Measurements from ENCODE around the gene ACTRT2.

DNA sequence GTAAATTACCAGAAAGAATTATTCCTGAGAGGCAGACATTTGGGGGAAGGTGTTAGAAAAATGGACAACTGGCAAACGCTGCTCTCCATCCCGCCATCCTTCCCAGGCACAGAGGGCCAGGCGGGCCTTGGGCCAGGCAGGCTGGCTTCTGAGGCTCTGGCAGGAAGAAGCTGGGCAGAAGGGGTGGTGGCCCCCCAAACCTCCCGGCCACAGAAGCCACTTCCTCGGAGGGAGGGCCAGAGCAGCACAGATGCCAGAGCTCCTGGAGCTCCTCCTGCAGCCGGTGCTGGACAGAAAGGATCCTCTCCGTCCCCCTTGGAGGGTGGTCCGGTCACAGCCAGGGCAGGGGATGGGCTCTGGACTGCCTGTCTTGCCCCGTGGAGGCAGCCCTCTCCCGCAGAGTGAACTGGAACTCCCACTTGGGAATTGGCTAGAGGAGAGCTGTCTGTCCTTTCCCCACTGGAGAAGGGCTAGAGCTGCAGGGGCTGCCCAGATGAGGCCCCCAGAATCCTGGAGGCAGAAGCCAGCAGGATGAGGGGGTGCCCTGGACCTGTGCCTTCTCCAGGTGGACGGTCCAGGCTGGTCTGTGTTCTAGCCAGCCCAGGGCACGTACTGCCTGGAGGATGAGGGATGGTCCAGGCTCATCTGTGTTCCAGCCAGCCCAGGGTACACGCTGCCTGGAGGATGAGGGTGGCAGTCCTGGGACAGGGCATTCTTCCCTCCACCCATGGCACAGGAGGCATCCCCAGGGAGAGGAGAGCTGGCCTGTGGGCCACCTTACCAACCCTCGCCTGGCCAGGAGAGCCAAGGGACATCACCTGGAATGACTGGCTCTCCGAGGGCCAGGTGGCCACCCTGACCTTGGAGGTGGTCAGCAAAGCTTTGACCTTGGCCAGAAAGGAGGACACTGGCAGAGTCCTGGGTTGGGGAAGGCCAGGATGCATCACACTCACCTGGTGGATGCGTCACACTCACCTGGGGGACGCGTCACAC is 47.4 kb upstream of the ACTRT2 start:
- TF ChIP-seq, protein P1, sequence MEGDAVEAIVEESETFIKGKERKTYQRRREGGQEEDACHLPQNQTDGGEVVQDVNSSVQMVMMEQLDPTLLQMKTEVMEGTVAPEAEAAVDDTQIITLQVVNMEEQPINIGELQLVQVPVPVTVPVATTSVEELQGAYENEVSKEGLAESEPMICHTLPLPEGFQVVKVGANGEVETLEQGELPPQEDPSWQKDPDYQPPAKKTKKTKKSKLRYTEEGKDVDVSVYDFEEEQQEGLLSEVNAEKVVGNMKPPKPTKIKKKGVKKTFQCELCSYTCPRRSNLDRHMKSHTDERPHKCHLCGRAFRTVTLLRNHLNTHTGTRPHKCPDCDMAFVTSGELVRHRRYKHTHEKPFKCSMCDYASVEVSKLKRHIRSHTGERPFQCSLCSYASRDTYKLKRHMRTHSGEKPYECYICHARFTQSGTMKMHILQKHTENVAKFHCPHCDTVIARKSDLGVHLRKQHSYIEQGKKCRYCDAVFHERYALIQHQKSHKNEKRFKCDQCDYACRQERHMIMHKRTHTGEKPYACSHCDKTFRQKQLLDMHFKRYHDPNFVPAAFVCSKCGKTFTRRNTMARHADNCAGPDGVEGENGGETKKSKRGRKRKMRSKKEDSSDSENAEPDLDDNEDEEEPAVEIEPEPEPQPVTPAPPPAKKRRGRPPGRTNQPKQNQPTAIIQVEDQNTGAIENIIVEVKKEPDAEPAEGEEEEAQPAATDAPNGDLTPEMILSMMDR (IDR thresholded peaks at IDR 0.05; ENCODE audit: borderline replicate concordance, extremely low read depth, low read length, poor library complexity, severe bottlenecking), result no peak
- no peak for TF ChIP-seq EZH2 (IDR thresholded peaks at IDR 0.05; ENCODE audit: borderline replicate concordance, low read depth, low read length, severe bottlenecking)
